GM23338 (cell line): ENCODE results near the gene PTPRN2.

Source experiments
- EZH2phosphoT487 ChIP-seq: fragments of 200-600 bp; sonication (generic); IDR thresholded peaks from one replicate; pipeline ENCODE4 v1.8.1; 2018; ENCODE audit warnings: antibody characterized with exemption; ENCODE audit not compliant: unreplicated experiment
- JUNB ChIP-seq: IDR thresholded peaks from one replicate; pipeline ENCODE4 v1.6.1; 2016; ENCODE audit warnings: antibody characterized with exemption; ENCODE audit not compliant: unreplicated experiment
- TF ChIP-seq, protein P1 (sequence below), 2 experiments: fragments of 200-600 bp in 1 of 2; sonication (generic) in 1 of 2; conservative IDR thresholded peaks; 2 replicates each; pipeline versions ENCODE4 v1.5.1 to v1.6.1; 2016 to 2017; ENCODE audit warnings: antibody characterized with exemption in 2 of 2, low read depth in 2 of 2, mild to moderate bottlenecking in 2 of 2, moderate library complexity in 1 of 2

DNA sequence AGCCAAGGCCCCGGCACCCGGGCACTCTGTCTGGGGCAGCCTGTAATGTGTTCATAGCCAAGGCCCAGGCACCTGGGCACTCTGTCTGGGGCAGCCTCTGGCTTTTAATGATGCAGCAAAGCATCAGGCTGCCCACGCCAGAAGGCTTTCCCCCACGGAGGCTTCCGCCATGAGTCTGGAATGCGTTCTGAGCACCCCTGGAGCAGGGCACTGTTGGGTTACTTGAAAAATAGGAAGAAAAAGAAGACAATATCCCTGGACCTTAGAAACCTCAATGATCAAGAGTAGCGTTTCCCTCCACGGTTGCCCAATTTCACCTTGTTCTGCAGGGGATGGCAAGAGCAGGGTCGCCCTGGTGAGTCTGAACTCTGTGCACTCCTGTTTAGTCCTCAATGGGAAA is 565.0 kb downstream of the PTPRN2 start:
- TF ChIP-seq EZH2phosphoT487 (no peak), JUNB (no peak)
- TF ChIP-seq, protein P1, sequence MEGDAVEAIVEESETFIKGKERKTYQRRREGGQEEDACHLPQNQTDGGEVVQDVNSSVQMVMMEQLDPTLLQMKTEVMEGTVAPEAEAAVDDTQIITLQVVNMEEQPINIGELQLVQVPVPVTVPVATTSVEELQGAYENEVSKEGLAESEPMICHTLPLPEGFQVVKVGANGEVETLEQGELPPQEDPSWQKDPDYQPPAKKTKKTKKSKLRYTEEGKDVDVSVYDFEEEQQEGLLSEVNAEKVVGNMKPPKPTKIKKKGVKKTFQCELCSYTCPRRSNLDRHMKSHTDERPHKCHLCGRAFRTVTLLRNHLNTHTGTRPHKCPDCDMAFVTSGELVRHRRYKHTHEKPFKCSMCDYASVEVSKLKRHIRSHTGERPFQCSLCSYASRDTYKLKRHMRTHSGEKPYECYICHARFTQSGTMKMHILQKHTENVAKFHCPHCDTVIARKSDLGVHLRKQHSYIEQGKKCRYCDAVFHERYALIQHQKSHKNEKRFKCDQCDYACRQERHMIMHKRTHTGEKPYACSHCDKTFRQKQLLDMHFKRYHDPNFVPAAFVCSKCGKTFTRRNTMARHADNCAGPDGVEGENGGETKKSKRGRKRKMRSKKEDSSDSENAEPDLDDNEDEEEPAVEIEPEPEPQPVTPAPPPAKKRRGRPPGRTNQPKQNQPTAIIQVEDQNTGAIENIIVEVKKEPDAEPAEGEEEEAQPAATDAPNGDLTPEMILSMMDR (conservative IDR thresholded peaks at IDR 0.05; ENCODE audit: low read depth in 2 of 2) = no peak
